GM18951 (cell line): ENCODE results near the gene SLIT3.
"Not testable (repeated sequence)": the region's sequence is repeated elsewhere in the genome, so short reads cannot be mapped to it uniquely, and the experiment has no call there.

ENCODE experiments used
- POLR2A ChIP-seq: IDR thresholded peaks from 4 replicates; pipeline ENCODE4 v1.6.1; 2011; ENCODE audit warnings: mild to moderate bottlenecking; ENCODE audit not compliant: insufficient read length, insufficient read depth; ENCODE audit errors: extremely low read depth
- in situ Hi-C: fragments of 300-500 bp; cut with MboI; formaldehyde crosslinking; loops from one replicate; pipeline ENCODE4 v1.12.0; 2022; ENCODE audit warnings: low sequenced_read_pairs, mixed read lengths, inconsistent platforms; ENCODE audit not compliant: unreplicated experiment

Gene SLIT3

GRCh38 chr5:169158764-169159163 lies 142.2 kb downstream of the SLIT3 start:
- TF ChIP-seq POLR2A = no peak
- in situ Hi-C loops = no loop called here

GRCh38 chr5:169157064-169157463 lies 143.9 kb downstream of the SLIT3 start:
- in situ Hi-C loops = no loop called here
- TF ChIP-seq POLR2A = no peak

- in situ Hi-C loops = no loop called here
- no peak for TF ChIP-seq POLR2A
Observed at GRCh38 chr5:169154679-169155078, 146.3 kb downstream of the SLIT3 start.

- no peak for TF ChIP-seq POLR2A
- in situ Hi-C loops = no loop called here
Observed at GRCh38 chr5:169153405-169153804, 147.5 kb downstream of the SLIT3 start.

GRCh38 chr5:169152946-169153345 lies 148.0 kb downstream of the SLIT3 start:
- no peak for TF ChIP-seq POLR2A
- in situ Hi-C loops = no loop called here

- in situ Hi-C loops = no loop called here
- TF ChIP-seq POLR2A = no peak
Observed at GRCh38 chr5:169152453-169152852, 148.5 kb downstream of the SLIT3 start.

- in situ Hi-C loops = no loop called here
- TF ChIP-seq POLR2A = no peak
Observed at GRCh38 chr5:169151051-169151805, 149.7 kb downstream of the SLIT3 start.

- no peak for TF ChIP-seq POLR2A
Observed at GRCh38 chr5:169150108-169150507, 150.8 kb downstream of the SLIT3 start.

GRCh38 chr5:169149317-169149716 lies 151.6 kb downstream of the SLIT3 start:
- no peak for TF ChIP-seq POLR2A
- in situ Hi-C loops = no loop called here

More at GRCh38 chr5:169150108-169150507, 150.8 kb downstream of the SLIT3 start:
- in situ Hi-C loops = no loop called here

GRCh38 chr5:169148138-169148740 lies 152.7 kb downstream of the SLIT3 start:
- TF ChIP-seq POLR2A = no peak
- in situ Hi-C loops = no loop called here

- no peak for TF ChIP-seq POLR2A
- in situ Hi-C loops = no loop called here
Observed at GRCh38 chr5:169147534-169147933, 153.4 kb downstream of the SLIT3 start.

GRCh38 chr5:169146158-169146557 lies 154.8 kb downstream of the SLIT3 start:
- no peak for TF ChIP-seq POLR2A
- in situ Hi-C loops = no loop called here

- no peak for TF ChIP-seq POLR2A
- in situ Hi-C loops = no loop called here
Observed at GRCh38 chr5:169142264-169142970, 158.5 kb downstream of the SLIT3 start.

GRCh38 chr5:169140215-169140614 lies 160.7 kb downstream of the SLIT3 start:
- in situ Hi-C loops = not testable (repeated sequence)
